ENCODE data around the gene P3H3.

The P3H3 gene

DNA sequence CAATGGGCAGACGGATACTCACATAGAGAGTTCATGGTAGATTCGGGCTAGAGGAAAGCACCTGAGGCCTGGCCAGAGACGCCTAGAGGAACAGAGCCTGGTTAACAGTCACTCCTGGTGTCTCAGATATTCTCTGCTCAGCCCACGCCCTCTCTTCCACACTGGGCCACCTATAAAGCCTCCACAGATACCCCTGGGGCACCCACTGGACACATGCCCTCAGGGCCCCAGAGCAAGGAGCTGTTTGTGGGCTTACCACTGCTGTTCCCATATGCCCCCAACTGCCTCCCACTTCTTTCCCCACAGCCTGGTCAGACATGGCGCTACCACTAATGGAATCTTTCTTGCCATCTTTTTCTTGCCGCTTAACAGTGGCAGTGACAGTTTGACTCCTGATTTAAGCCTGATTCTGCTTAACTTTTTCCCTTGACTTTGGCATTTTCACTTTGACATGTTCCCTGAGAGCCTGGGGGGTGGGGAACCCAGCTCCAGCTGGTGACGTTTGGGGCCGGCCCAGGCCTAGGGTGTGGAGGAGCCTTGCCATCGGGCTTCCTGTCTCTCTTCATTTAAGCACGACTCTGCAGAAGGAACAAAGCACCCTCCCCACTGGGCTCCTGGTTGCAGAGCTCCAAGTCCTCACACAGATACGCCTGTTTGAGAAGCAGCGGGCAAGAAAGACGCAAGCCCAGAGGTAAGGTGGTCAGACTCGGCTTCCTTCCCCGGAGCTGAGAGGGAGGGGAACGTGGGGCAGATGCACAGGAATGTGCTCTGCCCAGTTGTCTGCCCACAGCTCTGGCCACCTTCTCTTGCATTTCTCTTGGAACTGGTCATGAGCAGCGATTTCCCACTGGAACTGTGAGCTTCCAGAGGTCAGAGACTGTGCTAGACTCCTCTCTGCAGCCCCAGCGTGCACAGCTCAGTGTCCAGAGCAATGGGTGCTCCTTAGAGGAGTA, 39.0 kb upstream of the P3H3 start, which contains the start of gene CD4:
TSS of gene CD4 (plus strand) at position 557 of the 953 bp plus-strand sequence. CDS start 10,611 bp downstream, outside the sequence.
- Mint-ChIP-seq H3K4me1 (ENCODE audit: low read depth) (peaks cover 70% of the 10 kb centered on the region), H3K27ac (peak within 1 kb of the TSS; percentile 93)

DNA sequence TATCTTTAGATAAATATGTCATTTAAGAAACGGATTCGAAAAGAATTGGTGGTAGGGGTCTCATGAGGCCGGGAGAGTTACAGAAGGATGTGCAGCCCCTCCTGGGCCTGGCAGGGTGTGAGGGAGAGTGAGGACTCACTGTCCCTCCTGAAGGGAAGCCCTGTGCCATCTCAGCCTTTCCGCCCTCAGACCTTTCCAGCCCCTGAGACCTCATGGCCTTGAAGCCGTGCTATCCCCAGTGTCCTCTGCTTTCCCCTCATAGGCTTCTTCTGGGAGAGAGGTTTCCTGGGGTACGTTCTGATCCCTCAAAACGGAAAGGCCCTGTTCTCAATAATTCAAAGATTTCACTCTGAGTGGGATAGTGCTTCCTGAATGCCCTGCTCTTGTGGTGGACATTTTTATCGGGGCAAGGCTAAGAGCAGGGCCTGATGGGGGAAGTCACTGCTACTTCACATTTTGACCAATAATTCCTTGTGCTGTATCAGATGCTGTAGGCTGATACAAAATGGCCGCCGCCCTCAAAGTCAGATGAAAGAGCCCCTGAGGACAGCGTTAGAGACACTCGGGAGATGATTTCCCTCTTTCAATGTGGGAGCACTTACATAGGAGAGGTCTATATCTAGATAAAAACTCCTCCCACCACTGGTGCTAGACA, 37.6 kb upstream of the P3H3 start:
- peaks cover 50% of the 10 kb centered on the region for H3K36me3 Mint-ChIP-seq (ENCODE audit: low read depth)
- no peaks in the 10 kb centered on the region for H3K27me3 Mint-ChIP-seq
- peaks cover 62% of the 10 kb centered on the region for H3K4me1 Mint-ChIP-seq (ENCODE audit: low read depth)
- intact Hi-C loops (cut with micrococcal nuclease): loop anchor here (5.0 kb wide), 1 partner anchor 38 kb away; the partner anchor contains the start of gene MLF2
- H3K9me3 Mint-ChIP-seq: no peaks in the 10 kb centered on the region
- H3K27ac Mint-ChIP-seq: peak overlapping the region; percentile 93
- peak overlapping the region; percentile 88 for H3K4me3 Mint-ChIP-seq

More for the DNA sequence above, 39.0 kb upstream of the P3H3 start, which contains the start of gene CD4:
- Mint-ChIP-seq H3K9me3 (no peaks in the 10 kb centered on the region), H3K27me3 (no peaks in the 10 kb centered on the region), H3K4me3 (peak within 1 kb of the TSS; percentile 88), H3K36me3 (ENCODE audit: low read depth) (peaks cover 36% of the 10 kb centered on the region)
- intact Hi-C loops (cut with micrococcal nuclease): loop anchor here (5.0 kb wide), 1 partner anchor 33 kb away; the partner anchor contains the start of gene GPR162

DNA sequence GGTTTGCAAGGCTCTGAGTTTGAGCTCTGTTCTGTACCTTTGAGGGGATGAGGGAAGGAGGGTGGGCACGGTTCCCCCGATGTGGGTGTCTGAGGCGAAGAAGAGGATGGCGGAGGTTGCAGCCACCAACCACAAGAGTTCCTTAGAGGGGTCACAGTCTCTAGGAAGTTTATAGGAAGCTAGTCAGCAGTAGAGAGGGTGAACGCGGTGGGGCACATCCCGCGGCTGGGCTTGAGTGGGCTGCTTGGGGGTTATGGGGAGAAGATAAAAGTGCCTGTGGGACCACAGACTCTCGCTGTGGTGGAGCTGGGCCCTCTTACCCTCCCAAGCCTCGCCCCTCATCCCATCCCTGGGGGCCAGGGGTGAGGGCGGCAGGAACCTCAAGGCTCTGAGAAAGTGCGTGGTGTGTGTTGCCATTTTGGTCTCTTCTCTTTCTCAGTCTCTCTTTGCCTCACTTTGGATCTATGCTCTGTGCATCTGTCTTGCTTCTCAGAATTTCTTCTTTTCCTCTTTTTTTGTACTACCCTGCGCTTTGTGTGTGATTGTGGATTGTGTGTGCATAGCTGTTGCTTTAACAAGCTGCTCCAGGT, 36.2 kb upstream of the P3H3 start:
- intact Hi-C loops (cut with micrococcal nuclease): loop anchor here (5.0 kb wide), 1 partner anchor 40 kb away; the partner anchor contains the start of gene MLF2
- H3K27ac Mint-ChIP-seq: peak overlapping the region; percentile 93
- H3K4me1 Mint-ChIP-seq (ENCODE audit: low read depth): peaks cover 62% of the 10 kb centered on the region
- peak overlapping the region; percentile 88 for H3K4me3 Mint-ChIP-seq
- no peaks in the 10 kb centered on the region for H3K27me3 Mint-ChIP-seq
- H3K36me3 Mint-ChIP-seq (ENCODE audit: low read depth): peaks cover 64% of the 10 kb centered on the region
- no peaks in the 10 kb centered on the region for H3K9me3 Mint-ChIP-seq

DNA sequence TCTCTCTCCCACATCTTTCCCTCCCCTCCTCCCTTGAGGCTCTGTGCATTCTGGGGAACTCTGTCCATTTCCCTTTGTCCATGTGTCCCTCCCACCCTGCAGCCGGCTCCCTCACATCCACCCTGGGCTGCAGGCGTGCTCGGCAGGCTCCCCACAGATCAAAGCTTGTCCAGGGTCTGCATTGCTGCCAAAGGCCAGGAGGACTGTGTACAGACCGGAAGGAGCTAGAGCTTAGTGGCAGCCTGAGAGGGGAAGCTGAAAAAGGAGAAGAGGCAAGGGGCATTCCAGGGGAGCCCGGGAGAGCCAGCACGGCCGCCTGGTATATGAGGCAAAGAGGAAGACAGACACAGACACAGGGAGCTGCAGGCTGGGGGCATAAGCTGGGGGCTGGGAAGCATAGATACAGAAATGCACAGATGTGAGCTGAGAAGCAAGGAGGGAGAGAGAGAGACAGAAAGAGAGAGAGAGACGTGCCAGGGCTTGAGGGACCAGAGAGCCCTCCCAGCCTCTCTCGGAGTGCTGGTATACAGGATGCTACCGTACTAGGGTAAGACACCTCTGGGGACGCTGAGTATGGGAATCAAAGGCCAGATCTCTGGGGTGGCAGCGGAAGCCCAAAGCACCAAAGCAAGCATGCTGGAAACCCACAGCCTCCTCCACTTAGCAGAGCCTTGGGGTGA, 35.5 kb upstream of the P3H3 start:
- Mint-ChIP-seq H3K36me3 (ENCODE audit: low read depth) (peaks cover 70% of the 10 kb centered on the region), H3K9me3 (no peaks in the 10 kb centered on the region), H3K27ac (peak overlapping the region; percentile 93), H3K27me3 (no peaks in the 10 kb centered on the region), H3K4me1 (ENCODE audit: low read depth) (peaks cover 67% of the 10 kb centered on the region), H3K4me3 (peak overlapping the region; percentile 88)
- intact Hi-C loops (cut with micrococcal nuclease): loop anchor here (5.0 kb wide), 1 partner anchor 40 kb away; the partner anchor contains the start of gene MLF2

DNA sequence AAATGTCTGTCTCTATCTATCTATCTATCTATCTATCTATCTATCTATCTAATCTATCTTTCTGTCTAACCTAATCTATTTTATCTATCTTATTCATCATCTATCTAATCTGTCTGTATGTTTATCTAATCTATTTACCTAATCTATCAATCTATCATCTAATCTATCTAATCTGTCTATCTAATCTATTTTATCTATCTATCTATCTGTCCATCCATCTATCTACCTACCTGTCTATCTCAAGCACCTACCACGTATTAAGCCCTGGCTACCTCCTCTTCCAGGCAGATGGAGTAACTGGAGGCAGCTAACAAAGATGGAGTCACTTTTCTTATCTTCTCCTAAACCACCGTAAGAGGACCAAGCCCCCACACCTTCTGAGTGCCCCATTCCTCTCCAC, 33.1 kb upstream of the P3H3 start:
- no peak overlapping the region for H3K4me3 Mint-ChIP-seq
- no peak overlapping the region for H3K27ac Mint-ChIP-seq
- intact Hi-C loops (cut with micrococcal nuclease): no loop called here
- H3K27me3 Mint-ChIP-seq: no peaks in the 10 kb centered on the region
- peaks cover 63% of the 10 kb centered on the region for H3K4me1 Mint-ChIP-seq (ENCODE audit: low read depth)
- H3K36me3 Mint-ChIP-seq (ENCODE audit: low read depth): peaks cover 87% of the 10 kb centered on the region
- no peaks in the 10 kb centered on the region for H3K9me3 Mint-ChIP-seq

DNA sequence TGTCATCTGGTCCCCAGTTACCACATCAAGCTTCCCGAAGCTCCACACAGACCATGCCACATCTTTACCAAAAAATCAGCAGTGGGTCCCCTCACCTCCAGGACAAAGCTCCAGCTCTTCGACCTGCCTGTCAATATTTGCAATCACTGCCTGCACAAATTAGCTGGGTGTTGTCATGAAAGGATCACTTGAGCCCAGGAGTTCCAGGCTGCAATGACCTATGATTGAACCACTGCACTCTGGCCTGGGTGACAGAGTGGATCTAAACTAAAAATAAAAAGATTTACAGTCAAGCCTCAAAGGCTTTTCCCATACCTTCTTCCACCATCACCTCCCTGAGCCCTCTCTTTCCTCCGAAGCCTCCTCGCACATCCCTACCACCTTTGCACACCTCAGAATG, 31.6 kb upstream of the P3H3 start:
- intact Hi-C loops (cut with micrococcal nuclease): no loop called here
- no peaks in the 10 kb centered on the region for H3K27me3 Mint-ChIP-seq
- peaks cover 61% of the 10 kb centered on the region for H3K4me1 Mint-ChIP-seq (ENCODE audit: low read depth)
- peaks cover 98% of the 10 kb centered on the region for H3K36me3 Mint-ChIP-seq (ENCODE audit: low read depth)
- no peak overlapping the region for H3K4me3 Mint-ChIP-seq
- H3K27ac Mint-ChIP-seq: no peak overlapping the region
- no peaks in the 10 kb centered on the region for H3K9me3 Mint-ChIP-seq

DNA sequence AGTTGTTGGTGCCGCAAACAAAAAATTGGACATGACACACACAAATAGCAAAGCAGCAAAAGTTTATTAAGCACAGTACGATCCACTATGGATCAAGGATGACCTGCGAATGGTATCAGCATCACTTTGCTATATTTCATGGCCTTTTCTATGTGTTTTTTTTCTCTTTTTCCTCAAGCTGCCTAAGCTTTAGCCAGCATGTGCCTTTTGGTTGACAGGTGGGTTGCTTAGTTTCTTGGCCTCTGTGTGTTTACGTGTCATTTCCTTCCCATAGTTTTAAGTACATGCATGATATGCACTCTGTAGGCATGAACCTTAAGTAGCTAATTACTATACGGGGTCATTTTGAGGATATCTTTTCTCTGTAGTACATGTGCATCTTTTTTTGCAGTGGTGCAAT, 29.1 kb upstream of the P3H3 start:
- Mint-ChIP-seq H3K27me3 (no peaks in the 10 kb centered on the region), H3K27ac (no peak overlapping the region), H3K36me3 (ENCODE audit: low read depth) (peaks cover 98% of the 10 kb centered on the region), H3K4me1 (ENCODE audit: low read depth) (peaks cover 41% of the 10 kb centered on the region), H3K4me3 (no peak overlapping the region), H3K9me3 (no peaks in the 10 kb centered on the region)
- intact Hi-C loops (cut with micrococcal nuclease): no loop called here

DNA sequence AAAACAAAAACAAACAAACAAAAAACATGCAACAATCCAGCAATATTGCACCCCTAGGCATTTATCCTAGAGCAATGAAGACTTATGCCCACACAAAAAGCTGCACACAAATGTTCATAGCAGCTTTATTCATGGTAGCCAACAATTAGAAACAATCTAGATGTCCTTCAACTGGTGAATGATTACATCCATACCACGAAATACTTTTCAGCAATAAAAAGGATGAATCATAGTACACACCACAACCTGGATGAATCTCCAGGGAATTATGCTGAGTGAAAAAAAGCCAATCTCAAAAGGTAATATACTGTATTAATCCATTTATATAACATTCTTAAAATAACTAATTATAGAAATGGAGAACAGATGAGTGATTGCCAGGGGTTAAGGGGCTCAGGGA, 21.0 kb upstream of the P3H3 start:
- Mint-ChIP-seq H3K4me1 (ENCODE audit: low read depth) (peaks cover 28% of the 10 kb centered on the region), H3K9me3 (no peaks in the 10 kb centered on the region), H3K36me3 (ENCODE audit: low read depth) (peaks cover 83% of the 10 kb centered on the region), H3K27ac (no peak overlapping the region), H3K4me3 (no peak overlapping the region), H3K27me3 (no peaks in the 10 kb centered on the region)
- intact Hi-C loops (cut with micrococcal nuclease): no loop called here

DNA sequence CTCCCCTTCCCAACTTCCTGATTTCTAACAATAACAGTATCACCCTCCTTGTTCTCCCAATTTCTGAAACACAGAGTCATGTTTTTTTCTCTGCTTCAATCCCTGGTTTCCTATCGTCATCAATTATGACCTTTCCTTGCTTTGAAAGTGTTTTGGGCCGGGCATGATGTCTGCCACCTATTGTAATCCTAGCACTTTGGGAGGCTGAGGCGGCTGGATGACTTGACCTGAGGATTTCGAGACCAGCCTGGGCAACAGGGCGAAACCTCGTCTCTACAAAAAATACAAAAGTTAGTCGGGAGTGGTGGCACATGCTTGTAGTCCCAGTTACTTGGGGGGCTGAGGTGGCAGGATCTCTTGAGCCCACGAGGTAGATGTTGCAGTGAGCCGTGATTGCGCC, 19.2 kb upstream of the P3H3 start:
- Mint-ChIP-seq H3K36me3 (ENCODE audit: low read depth) (peaks cover 72% of the 10 kb centered on the region), H3K27me3 (no peaks in the 10 kb centered on the region), H3K9me3 (no peaks in the 10 kb centered on the region), H3K4me3 (no peak overlapping the region), H3K27ac (no peak overlapping the region), H3K4me1 (ENCODE audit: low read depth) (peaks cover 38% of the 10 kb centered on the region)
- intact Hi-C loops (cut with micrococcal nuclease): no loop called here

DNA sequence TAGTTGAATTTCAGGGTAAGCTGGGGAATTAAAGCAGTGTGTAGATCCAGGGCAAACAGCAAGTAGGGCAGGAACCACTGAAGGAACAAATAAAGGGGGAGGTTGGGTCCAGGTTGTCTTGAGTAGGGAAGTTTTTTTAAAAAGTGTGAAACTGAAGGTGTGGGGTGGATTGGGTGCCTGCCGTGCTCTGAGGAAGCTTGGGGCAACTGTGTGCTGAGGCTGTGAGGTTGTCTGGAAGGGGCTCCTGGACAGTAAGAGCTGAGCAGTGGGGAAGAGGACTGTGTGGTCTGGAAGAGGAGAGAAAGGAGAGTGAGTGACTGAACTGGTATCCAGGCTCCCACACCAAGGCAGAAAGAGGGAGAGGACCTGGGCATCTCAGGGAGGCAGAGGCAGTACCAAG, 17.4 kb upstream of the P3H3 start:
- Mint-ChIP-seq H3K4me3 (no peak overlapping the region), H3K9me3 (no peaks in the 10 kb centered on the region), H3K27me3 (no peaks in the 10 kb centered on the region), H3K36me3 (ENCODE audit: low read depth) (peaks cover 72% of the 10 kb centered on the region), H3K27ac (peak overlapping the region; percentile 22), H3K4me1 (ENCODE audit: low read depth) (peaks cover 54% of the 10 kb centered on the region)
- intact Hi-C loops (cut with micrococcal nuclease): no loop called here

DNA sequence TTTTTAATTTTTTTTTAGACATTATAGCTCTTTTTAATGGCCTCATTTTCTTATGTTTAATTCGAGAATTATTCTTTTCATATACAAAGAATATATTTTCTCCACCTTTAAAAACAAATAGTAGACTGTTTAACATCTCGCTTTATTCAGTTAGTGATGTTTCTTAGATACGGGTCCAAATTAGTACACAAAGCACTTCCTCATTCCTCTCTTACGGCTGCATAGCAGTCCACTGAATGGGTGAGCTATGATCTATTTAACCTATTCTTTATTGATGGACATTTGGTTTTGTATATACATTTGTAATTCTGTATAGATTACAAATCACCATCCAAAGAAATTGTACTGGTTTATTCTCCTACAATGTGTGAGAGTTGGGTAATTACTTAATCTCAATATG, 14.8 kb upstream of the P3H3 start:
- Mint-ChIP-seq H3K36me3 (ENCODE audit: low read depth) (peaks cover 83% of the 10 kb centered on the region), H3K27me3 (no peaks in the 10 kb centered on the region), H3K4me3 (no peak overlapping the region), H3K9me3 (no peaks in the 10 kb centered on the region), H3K4me1 (ENCODE audit: low read depth) (peaks cover 65% of the 10 kb centered on the region), H3K27ac (no peak overlapping the region)
- intact Hi-C loops (cut with micrococcal nuclease): no loop called here

DNA sequence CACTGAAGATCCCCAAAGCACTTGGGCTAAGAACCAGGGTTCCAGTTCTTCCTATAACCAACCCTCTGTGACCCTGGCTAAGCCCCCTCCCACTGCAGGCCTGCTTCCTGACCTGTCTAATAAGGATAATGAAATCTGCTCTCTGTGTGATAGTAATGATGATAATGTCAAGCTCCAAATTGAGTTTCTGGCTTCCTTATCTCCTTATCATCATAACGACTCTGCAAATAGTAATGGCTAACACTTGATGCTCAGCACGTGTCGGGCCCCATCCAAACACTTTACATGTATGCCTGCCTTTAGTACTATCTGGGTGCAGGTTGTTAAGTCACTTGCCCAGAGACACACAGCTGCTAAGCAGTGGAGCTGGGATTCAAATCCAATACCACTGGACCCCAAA, 11.6 kb upstream of the P3H3 start:
- no peak overlapping the region for H3K27ac Mint-ChIP-seq
- intact Hi-C loops (cut with micrococcal nuclease): no loop called here
- H3K27me3 Mint-ChIP-seq: no peaks in the 10 kb centered on the region
- no peaks in the 10 kb centered on the region for H3K9me3 Mint-ChIP-seq
- H3K36me3 Mint-ChIP-seq (ENCODE audit: low read depth): peaks cover 79% of the 10 kb centered on the region
- H3K4me3 Mint-ChIP-seq: no peak overlapping the region
- peaks cover 68% of the 10 kb centered on the region for H3K4me1 Mint-ChIP-seq (ENCODE audit: low read depth)

DNA sequence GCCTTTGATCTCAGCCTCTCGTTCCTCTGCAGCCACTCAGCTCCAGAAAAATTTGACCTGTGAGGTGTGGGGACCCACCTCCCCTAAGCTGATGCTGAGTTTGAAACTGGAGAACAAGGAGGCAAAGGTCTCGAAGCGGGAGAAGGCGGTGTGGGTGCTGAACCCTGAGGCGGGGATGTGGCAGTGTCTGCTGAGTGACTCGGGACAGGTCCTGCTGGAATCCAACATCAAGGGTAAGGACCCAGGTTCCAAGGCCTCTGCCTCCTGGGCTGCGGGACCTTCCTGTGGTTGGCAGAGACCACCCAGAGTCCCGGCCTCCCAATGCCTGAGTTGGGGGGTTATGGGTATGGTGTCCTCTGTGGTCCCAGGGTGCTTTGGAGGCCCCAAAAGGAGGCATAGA, 11.1 kb upstream of the P3H3 start:
- no peaks in the 10 kb centered on the region for H3K9me3 Mint-ChIP-seq
- no peak overlapping the region for H3K27ac Mint-ChIP-seq
- intact Hi-C loops (cut with micrococcal nuclease): no loop called here
- H3K4me1 Mint-ChIP-seq (ENCODE audit: low read depth): peaks cover 70% of the 10 kb centered on the region
- H3K27me3 Mint-ChIP-seq: peaks cover 1% of the 10 kb centered on the region
- peaks cover 76% of the 10 kb centered on the region for H3K36me3 Mint-ChIP-seq (ENCODE audit: low read depth)
- no peak overlapping the region for H3K4me3 Mint-ChIP-seq

Measured in dendritic cell treated with granulocyte-macrophage colony-stimulating factor and Interleukin-4, amounts not matched to agents 40 ng/mL and 50 ng/mL, for 4 days (primary cell).